Activated CD4-positive, alpha-beta T cell treated with anti-CD3 and anti-CD28 coated beads for 48 hours (primary cell): Measurements from ENCODE around the gene NOL9.
"Not testable (repeated sequence)": the region's sequence is repeated elsewhere in the genome, so short reads cannot be mapped to it uniquely, and the experiment has no call there.

Experiments
- DNase-seq: peaks from one replicate; pipeline ENCODE4 v3.0.0-alpha.2; 2020

NOL9 gene

GRCh38 chr1:6501279-6501813, 53.0 kb downstream of the NOL9 start:
- no peak for DNase-seq

- DNase-seq = no peak
Observed at GRCh38 chr1:6500544-6501278, 53.6 kb downstream of the NOL9 start.

GRCh38 chr1:6499296-6499695, 55.0 kb downstream of the NOL9 start:
- DNase-seq = no peak

- DNase-seq = no peak
Observed at GRCh38 chr1:6498576-6499111, 55.7 kb downstream of the NOL9 start.

- no peak for DNase-seq
Observed at GRCh38 chr1:6497867-6498575, 56.3 kb downstream of the NOL9 start.

GRCh38 chr1:6497215-6497866, 57.0 kb downstream of the NOL9 start:
- DNase-seq = peak; percentile 58

- DNase-seq = no peak
Observed at GRCh38 chr1:6496890-6497214, 57.5 kb downstream of the NOL9 start.

- no peak for DNase-seq
Observed at GRCh38 chr1:6496365-6496721, 58.0 kb downstream of the NOL9 start.

GRCh38 chr1:6495540-6496364, 58.6 kb downstream of the NOL9 start:
- DNase-seq = no peak

GRCh38 chr1:6495041-6495441, 59.3 kb downstream of the NOL9 start:
- DNase-seq = no peak

- DNase-seq = no peak
Observed at GRCh38 chr1:6494627-6495026, 59.7 kb downstream of the NOL9 start.

GRCh38 chr1:6493834-6494223, 60.5 kb downstream of the NOL9 start:
- DNase-seq = not testable (repeated sequence)

- DNase-seq = no peak
Observed at GRCh38 chr1:6491966-6492365, 62.3 kb downstream of the NOL9 start.

GRCh38 chr1:6491480-6491962, 62.8 kb downstream of the NOL9 start, which contains the start of gene PLEKHG5:
PLEKHG5 (minus strand) TSS chr1:6491667; CDS start chr1:6477571, 14,096 bp downstream.
- peak; percentile 35 for DNase-seq

GRCh38 chr1:6491081-6491449, 63.2 kb downstream of the NOL9 start:
- no peak for DNase-seq

- peak; percentile 83 for DNase-seq
Observed at GRCh38 chr1:6490181-6491080, 63.9 kb downstream of the NOL9 start.

GRCh38 chr1:6489799-6490180, 64.5 kb downstream of the NOL9 start:
- peak; percentile 86 for DNase-seq

- DNase-seq = no peak
Observed at GRCh38 chr1:6489383-6489765, 64.9 kb downstream of the NOL9 start.

- DNase-seq = no peak
Observed at GRCh38 chr1:6488602-6489382, 65.5 kb downstream of the NOL9 start.

GRCh38 chr1:6487804-6488484, 66.4 kb downstream of the NOL9 start:
- DNase-seq = no peak
